MM.1S (cell line): ENCODE measurements around the gene TBL1XR1.
"Not testable (repeated sequence)": the region's sequence is repeated elsewhere in the genome, so short reads cannot be mapped to it uniquely, and the experiment has no call there.

Experiments used
- CTCF ChIP-seq: fragments of 300-600 bp; sonication (generic); IDR thresholded peaks from 2 replicates; pipeline ENCODE4 v1.5.1; 2016; ENCODE audit warnings: antibody characterized with exemption, low read length, mixed read lengths
- EZH2 ChIP-seq: fragments of 300-600 bp; sonication (generic); optimal IDR thresholded peaks from 2 replicates; pipeline ENCODE3; 2017; ENCODE audit warnings: low read depth, mild to moderate bottlenecking, antibody characterized with exemption, low read length, mixed read lengths

DNA sequence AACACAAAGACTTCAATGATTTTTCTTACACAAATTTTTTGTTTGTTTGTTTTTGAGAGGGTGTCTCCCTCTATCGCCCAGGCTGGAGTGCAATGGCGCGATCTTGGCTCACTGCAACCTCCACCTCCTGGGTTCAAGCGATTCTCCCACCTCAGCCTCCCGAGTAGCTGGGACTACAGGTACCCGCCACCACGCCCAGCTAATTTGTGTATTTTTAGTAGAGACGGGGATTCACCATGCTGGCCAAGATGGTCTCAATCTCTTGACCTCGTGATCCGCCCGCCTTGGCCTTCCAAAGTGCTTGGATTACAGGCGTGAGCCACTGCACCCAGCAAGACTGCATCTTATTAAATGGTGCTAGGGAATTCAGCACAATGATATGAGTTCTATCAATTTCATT, 4.0 kb downstream of the TBL1XR1 start:
- TF ChIP-seq CTCF, EZH2: not testable (repeated sequence)
